ENCODE measurements around the gene TSTD1. TPM values are rescaled to one million over a fixed set of nuclear protein-coding genes. Genes with fewer than 3 reads are reported as not detected.

The TSTD1 gene
- total RNA-seq: 49.0 and 49.1 TPM in 2 replicates

GRCh38 chr1:161038523-161039153 lies at the start of gene TSTD1:
Gene TSTD1 (minus strand): TSS chr1:161038964. CDS start chr1:161038889, 75 bp downstream.
- peak; percentile 81 for DNase-seq (ENCODE audit: low spot score)
- intact Hi-C loops (cut with micrococcal nuclease): no loop called here
- Mint-ChIP-seq H3K36me3 (ENCODE audit: low read depth) (peaks cover 43% of the 10 kb centered on the region), H3K9me3 (no peaks in the 10 kb centered on the region), H3K27me3 (ENCODE audit: low read depth) (no peaks in the 10 kb centered on the region), H3K4me3 (ENCODE audit: low read depth) (peak within 1 kb of the TSS; percentile 90), H3K27ac (peak within 1 kb of the TSS; percentile 82), H3K4me1 (ENCODE audit: low read depth) (peaks cover 33% of the 10 kb centered on the region)

GRCh38 chr1:161086457-161086856 lies 47.7 kb upstream of the TSTD1 start:
- intact Hi-C loops (cut with micrococcal nuclease): no loop called here
- DNase-seq (ENCODE audit: low spot score): no peak
- no peak overlapping the region for H3K4me3 Mint-ChIP-seq (ENCODE audit: low read depth)
- H3K27ac Mint-ChIP-seq: no peak overlapping the region
- H3K36me3 Mint-ChIP-seq (ENCODE audit: low read depth): no peaks in the 10 kb centered on the region
- H3K9me3 Mint-ChIP-seq: no peaks in the 10 kb centered on the region
- H3K27me3 Mint-ChIP-seq (ENCODE audit: low read depth): no peaks in the 10 kb centered on the region
- peaks cover 14% of the 10 kb centered on the region for H3K4me1 Mint-ChIP-seq (ENCODE audit: low read depth)

GRCh38 chr1:161085165-161085564 lies 46.4 kb upstream of the TSTD1 start:
- DNase-seq (ENCODE audit: low spot score): no peak
- intact Hi-C loops (cut with micrococcal nuclease): no loop called here
- H3K27ac Mint-ChIP-seq: no peak overlapping the region
- no peaks in the 10 kb centered on the region for H3K36me3 Mint-ChIP-seq (ENCODE audit: low read depth)
- H3K4me3 Mint-ChIP-seq (ENCODE audit: low read depth): no peak overlapping the region
- H3K9me3 Mint-ChIP-seq: no peaks in the 10 kb centered on the region
- H3K27me3 Mint-ChIP-seq (ENCODE audit: low read depth): no peaks in the 10 kb centered on the region
- H3K4me1 Mint-ChIP-seq (ENCODE audit: low read depth): peaks cover 5% of the 10 kb centered on the region

- DNase-seq (ENCODE audit: low spot score): no peak
- Mint-ChIP-seq H3K36me3 (ENCODE audit: low read depth) (no peaks in the 10 kb centered on the region), H3K4me3 (ENCODE audit: low read depth) (no peak overlapping the region), H3K9me3 (no peaks in the 10 kb centered on the region), H3K4me1 (ENCODE audit: low read depth) (peaks cover 3% of the 10 kb centered on the region), H3K27me3 (ENCODE audit: low read depth) (no peaks in the 10 kb centered on the region), H3K27ac (no peak overlapping the region)
- intact Hi-C loops (cut with micrococcal nuclease): no loop called here
These were observed 45.8 kb upstream of the TSTD1 start for GRCh38 chr1:161084597-161084988.

GRCh38 chr1:161083748-161084596 lies 45.2 kb upstream of the TSTD1 start:
- intact Hi-C loops (cut with micrococcal nuclease): no loop called here
- H3K36me3 Mint-ChIP-seq (ENCODE audit: low read depth): no peaks in the 10 kb centered on the region
- H3K27ac Mint-ChIP-seq: no peak overlapping the region
- no peaks in the 10 kb centered on the region for H3K9me3 Mint-ChIP-seq
- H3K4me3 Mint-ChIP-seq (ENCODE audit: low read depth): no peak overlapping the region
- peaks cover 3% of the 10 kb centered on the region for H3K4me1 Mint-ChIP-seq (ENCODE audit: low read depth)
- peaks cover 1% of the 10 kb centered on the region for H3K27me3 Mint-ChIP-seq (ENCODE audit: low read depth)
- no peak for DNase-seq (ENCODE audit: low spot score)

- DNase-seq (ENCODE audit: low spot score): no peak
- peaks cover under 1% of the 10 kb centered on the region for H3K4me1 Mint-ChIP-seq (ENCODE audit: low read depth)
- no peak overlapping the region for H3K4me3 Mint-ChIP-seq (ENCODE audit: low read depth)
- intact Hi-C loops (cut with micrococcal nuclease): no loop called here
- no peaks in the 10 kb centered on the region for H3K9me3 Mint-ChIP-seq
- H3K36me3 Mint-ChIP-seq (ENCODE audit: low read depth): no peaks in the 10 kb centered on the region
- H3K27me3 Mint-ChIP-seq (ENCODE audit: low read depth): peaks cover 2% of the 10 kb centered on the region
- no peak overlapping the region for H3K27ac Mint-ChIP-seq
These were observed 44.4 kb upstream of the TSTD1 start for GRCh38 chr1:161082996-161083747.

GRCh38 chr1:161082483-161082882 lies 43.7 kb upstream of the TSTD1 start:
- Mint-ChIP-seq H3K27ac (no peak overlapping the region), H3K9me3 (no peaks in the 10 kb centered on the region), H3K4me3 (ENCODE audit: low read depth) (no peak overlapping the region), H3K36me3 (ENCODE audit: low read depth) (no peaks in the 10 kb centered on the region), H3K27me3 (ENCODE audit: low read depth) (peaks cover 2% of the 10 kb centered on the region), H3K4me1 (ENCODE audit: low read depth) (no peaks in the 10 kb centered on the region)
- no peak for DNase-seq (ENCODE audit: low spot score)
- intact Hi-C loops (cut with micrococcal nuclease): no loop called here

GRCh38 chr1:161081519-161081918 lies 42.8 kb upstream of the TSTD1 start:
- no peaks in the 10 kb centered on the region for H3K36me3 Mint-ChIP-seq (ENCODE audit: low read depth)
- H3K4me1 Mint-ChIP-seq (ENCODE audit: low read depth): no peaks in the 10 kb centered on the region
- H3K27ac Mint-ChIP-seq: no peak overlapping the region

GRCh38 chr1:161080441-161081405 lies 42.0 kb upstream of the TSTD1 start:
- no peaks in the 10 kb centered on the region for H3K4me1 Mint-ChIP-seq (ENCODE audit: low read depth)
- no peaks in the 10 kb centered on the region for H3K36me3 Mint-ChIP-seq (ENCODE audit: low read depth)
- intact Hi-C loops (cut with micrococcal nuclease): no loop called here
- no peak for DNase-seq (ENCODE audit: low spot score)
- H3K9me3 Mint-ChIP-seq: no peaks in the 10 kb centered on the region
- no peak overlapping the region for H3K27ac Mint-ChIP-seq
- peaks cover 2% of the 10 kb centered on the region for H3K27me3 Mint-ChIP-seq (ENCODE audit: low read depth)
- no peak overlapping the region for H3K4me3 Mint-ChIP-seq (ENCODE audit: low read depth)

More at GRCh38 chr1:161081519-161081918, 42.8 kb upstream of the TSTD1 start:
- H3K27me3 Mint-ChIP-seq (ENCODE audit: low read depth): peaks cover 2% of the 10 kb centered on the region
- DNase-seq (ENCODE audit: low spot score): no peak
- intact Hi-C loops (cut with micrococcal nuclease): no loop called here
- no peak overlapping the region for H3K4me3 Mint-ChIP-seq (ENCODE audit: low read depth)
- no peaks in the 10 kb centered on the region for H3K9me3 Mint-ChIP-seq

- H3K27ac Mint-ChIP-seq: no peak overlapping the region
- no peaks in the 10 kb centered on the region for H3K9me3 Mint-ChIP-seq
- H3K27me3 Mint-ChIP-seq (ENCODE audit: low read depth): peaks cover 2% of the 10 kb centered on the region
- no peak for DNase-seq (ENCODE audit: low spot score)
- intact Hi-C loops (cut with micrococcal nuclease): no loop called here
- H3K4me1 Mint-ChIP-seq (ENCODE audit: low read depth): no peaks in the 10 kb centered on the region
- H3K36me3 Mint-ChIP-seq (ENCODE audit: low read depth): no peaks in the 10 kb centered on the region
- H3K4me3 Mint-ChIP-seq (ENCODE audit: low read depth): no peak overlapping the region
These were observed 40.8 kb upstream of the TSTD1 start for GRCh38 chr1:161079436-161080110.

- intact Hi-C loops (cut with micrococcal nuclease): no loop called here
- Mint-ChIP-seq H3K9me3 (no peaks in the 10 kb centered on the region), H3K4me3 (ENCODE audit: low read depth) (no peak overlapping the region), H3K27me3 (ENCODE audit: low read depth) (peaks cover 2% of the 10 kb centered on the region), H3K4me1 (ENCODE audit: low read depth) (no peaks in the 10 kb centered on the region), H3K27ac (no peak overlapping the region), H3K36me3 (ENCODE audit: low read depth) (no peaks in the 10 kb centered on the region)
- no peak for DNase-seq (ENCODE audit: low spot score)
These were observed 38.7 kb upstream of the TSTD1 start for GRCh38 chr1:161077426-161077825.

GRCh38 chr1:161076410-161076809 lies 37.6 kb upstream of the TSTD1 start:
- H3K4me1 Mint-ChIP-seq (ENCODE audit: low read depth): peaks cover 6% of the 10 kb centered on the region
- DNase-seq (ENCODE audit: low spot score): no peak
- H3K27me3 Mint-ChIP-seq (ENCODE audit: low read depth): peaks cover 2% of the 10 kb centered on the region
- H3K4me3 Mint-ChIP-seq (ENCODE audit: low read depth): no peak overlapping the region
- no peaks in the 10 kb centered on the region for H3K9me3 Mint-ChIP-seq
- intact Hi-C loops (cut with micrococcal nuclease): no loop called here
- H3K27ac Mint-ChIP-seq: no peak overlapping the region
- H3K36me3 Mint-ChIP-seq (ENCODE audit: low read depth): no peaks in the 10 kb centered on the region
